Ishikawa (cell line): ENCODE data around the gene TBCD.

ENCODE experiments used
- CEBPB ChIP-seq: IDR thresholded peaks from 2 replicates; pipeline ENCODE4 v1.6.1; 2012
- CREB1 ChIP-seq: IDR thresholded peaks from 2 replicates; pipeline ENCODE4 v1.6.1; 2012; ENCODE audit warnings: low read depth
- EGR1 ChIP-seq: IDR thresholded peaks from 2 replicates; pipeline ENCODE4 v1.6.1; 2012
- EP300 ChIP-seq: IDR thresholded peaks from 2 replicates; pipeline ENCODE4 v1.6.1; 2012; ENCODE audit warnings: borderline replicate concordance
- FOXM1 ChIP-seq: IDR thresholded peaks from 2 replicates; pipeline ENCODE4 v1.6.1; 2012; ENCODE audit warnings: low read depth, borderline replicate concordance
- NFIC ChIP-seq: IDR thresholded peaks from 2 replicates; pipeline ENCODE4 v1.6.1; 2012
- RAD21 ChIP-seq: IDR thresholded peaks from 2 replicates; pipeline ENCODE4 v1.6.1; 2012; ENCODE audit warnings: low read depth
- TAF1 ChIP-seq: IDR thresholded peaks from 2 replicates; pipeline ENCODE4 v1.6.1; 2012; ENCODE audit warnings: low read depth, mild to moderate bottlenecking
- TCF12 ChIP-seq: IDR thresholded peaks from 2 replicates; pipeline ENCODE4 v1.6.1; 2012; ENCODE audit warnings: low read depth
- TEAD4 ChIP-seq: IDR thresholded peaks from 2 replicates; pipeline ENCODE4 v1.6.1; 2012
- YY1 ChIP-seq: IDR thresholded peaks from 2 replicates; pipeline ENCODE4 v1.6.1; 2012; ENCODE audit warnings: low read depth
- ZBTB7A ChIP-seq: IDR thresholded peaks from 2 replicates; pipeline ENCODE4 v1.6.1; 2012; ENCODE audit warnings: low read depth
- TF ChIP-seq, protein P1 (sequence below): IDR thresholded peaks from 2 replicates; pipeline ENCODE4 v1.6.1; 2012
- TF ChIP-seq, protein P2 (sequence below): IDR thresholded peaks from 2 replicates; pipeline ENCODE4 v1.6.1; 2012
- TF ChIP-seq, protein P3 (sequence below): IDR thresholded peaks from 2 replicates; pipeline ENCODE4 v1.6.1; 2012; ENCODE audit warnings: low read depth, mild to moderate bottlenecking

Gene TBCD

DNA sequence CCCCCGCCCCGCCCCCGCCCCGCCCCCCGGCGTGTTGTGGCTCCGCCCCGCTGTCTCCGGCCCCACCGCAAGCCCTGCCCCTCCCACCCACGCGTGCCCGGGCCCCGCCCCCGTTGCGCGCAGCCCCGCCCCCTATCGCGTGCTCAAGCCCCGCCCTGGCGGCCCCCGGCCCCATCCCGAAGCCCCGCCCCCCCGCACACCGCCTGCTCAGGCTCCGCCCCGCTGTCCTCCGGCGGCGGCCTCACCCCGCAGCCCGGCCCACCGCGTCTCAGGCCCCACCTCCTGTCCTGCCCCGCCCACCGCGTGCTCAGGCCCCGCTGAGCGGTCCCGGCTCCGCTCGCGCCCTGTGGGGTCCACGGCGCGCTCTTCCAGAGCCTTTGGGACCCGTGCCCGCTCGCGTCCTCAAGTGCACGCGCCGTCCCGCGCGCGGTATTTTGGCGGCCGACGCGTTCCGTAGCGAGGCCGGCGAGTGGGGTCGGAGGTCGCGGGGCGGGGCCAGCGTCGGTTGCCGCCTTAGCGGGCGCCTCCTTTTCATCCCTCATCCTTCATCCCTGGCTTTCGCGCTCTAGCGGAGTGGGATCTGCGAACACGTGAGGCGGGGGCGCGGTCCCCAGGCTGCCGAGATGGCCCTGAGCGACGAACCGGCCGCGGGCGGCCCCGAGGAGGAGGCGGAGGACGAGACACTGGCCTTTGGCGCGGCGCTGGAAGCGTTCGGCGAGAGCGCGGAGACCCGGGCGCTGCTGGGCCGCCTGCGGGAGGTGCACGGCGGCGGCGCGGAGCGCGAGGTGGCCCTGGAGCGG is at the start of gene TBCD:
Gene TBCD, plus strand, starts transcription at position 495 of the 800 bp plus-strand sequence. Its CDS starts 129 bp downstream, at position 624.
- TF ChIP-seq CREB1 (peak; percentile 29; the same call in 1 of the 2 replicates), ZBTB7A (no peak; the same call in 1 of the 2 replicates), YY1 (peak; percentile 58), TCF12 (peak; percentile 70), FOXM1 (peak; percentile 28; the same call in 1 of the 2 replicates), CEBPB (no peak), EGR1 (peak; percentile 67), TEAD4 (peak; percentile 29; the same call in 1 of the 2 replicates), RAD21 (no peak), TAF1 (peak; percentile 51; the same call in 1 of the 2 replicates), EP300 (peak; percentile 32; the same call in 1 of the 2 replicates), NFIC (peak; percentile 65; the same call in 1 of the 2 replicates)
- TF ChIP-seq, protein P1, sequence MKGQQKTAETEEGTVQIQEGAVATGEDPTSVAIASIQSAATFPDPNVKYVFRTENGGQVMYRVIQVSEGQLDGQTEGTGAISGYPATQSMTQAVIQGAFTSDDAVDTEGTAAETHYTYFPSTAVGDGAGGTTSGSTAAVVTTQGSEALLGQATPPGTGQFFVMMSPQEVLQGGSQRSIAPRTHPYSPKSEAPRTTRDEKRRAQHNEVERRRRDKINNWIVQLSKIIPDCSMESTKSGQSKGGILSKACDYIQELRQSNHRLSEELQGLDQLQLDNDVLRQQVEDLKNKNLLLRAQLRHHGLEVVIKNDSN, result peak; percentile 73
- TF ChIP-seq, protein P2, sequence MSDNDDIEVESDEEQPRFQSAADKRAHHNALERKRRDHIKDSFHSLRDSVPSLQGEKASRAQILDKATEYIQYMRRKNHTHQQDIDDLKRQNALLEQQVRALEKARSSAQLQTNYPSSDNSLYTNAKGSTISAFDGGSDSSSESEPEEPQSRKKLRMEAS, result peak; percentile 82
- TF ChIP-seq, protein P3, sequence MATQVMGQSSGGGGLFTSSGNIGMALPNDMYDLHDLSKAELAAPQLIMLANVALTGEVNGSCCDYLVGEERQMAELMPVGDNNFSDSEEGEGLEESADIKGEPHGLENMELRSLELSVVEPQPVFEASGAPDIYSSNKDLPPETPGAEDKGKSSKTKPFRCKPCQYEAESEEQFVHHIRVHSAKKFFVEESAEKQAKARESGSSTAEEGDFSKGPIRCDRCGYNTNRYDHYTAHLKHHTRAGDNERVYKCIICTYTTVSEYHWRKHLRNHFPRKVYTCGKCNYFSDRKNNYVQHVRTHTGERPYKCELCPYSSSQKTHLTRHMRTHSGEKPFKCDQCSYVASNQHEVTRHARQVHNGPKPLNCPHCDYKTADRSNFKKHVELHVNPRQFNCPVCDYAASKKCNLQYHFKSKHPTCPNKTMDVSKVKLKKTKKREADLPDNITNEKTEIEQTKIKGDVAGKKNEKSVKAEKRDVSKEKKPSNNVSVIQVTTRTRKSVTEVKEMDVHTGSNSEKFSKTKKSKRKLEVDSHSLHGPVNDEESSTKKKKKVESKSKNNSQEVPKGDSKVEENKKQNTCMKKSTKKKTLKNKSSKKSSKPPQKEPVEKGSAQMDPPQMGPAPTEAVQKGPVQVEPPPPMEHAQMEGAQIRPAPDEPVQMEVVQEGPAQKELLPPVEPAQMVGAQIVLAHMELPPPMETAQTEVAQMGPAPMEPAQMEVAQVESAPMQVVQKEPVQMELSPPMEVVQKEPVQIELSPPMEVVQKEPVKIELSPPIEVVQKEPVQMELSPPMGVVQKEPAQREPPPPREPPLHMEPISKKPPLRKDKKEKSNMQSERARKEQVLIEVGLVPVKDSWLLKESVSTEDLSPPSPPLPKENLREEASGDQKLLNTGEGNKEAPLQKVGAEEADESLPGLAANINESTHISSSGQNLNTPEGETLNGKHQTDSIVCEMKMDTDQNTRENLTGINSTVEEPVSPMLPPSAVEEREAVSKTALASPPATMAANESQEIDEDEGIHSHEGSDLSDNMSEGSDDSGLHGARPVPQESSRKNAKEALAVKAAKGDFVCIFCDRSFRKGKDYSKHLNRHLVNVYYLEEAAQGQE, result no peak

DNA sequence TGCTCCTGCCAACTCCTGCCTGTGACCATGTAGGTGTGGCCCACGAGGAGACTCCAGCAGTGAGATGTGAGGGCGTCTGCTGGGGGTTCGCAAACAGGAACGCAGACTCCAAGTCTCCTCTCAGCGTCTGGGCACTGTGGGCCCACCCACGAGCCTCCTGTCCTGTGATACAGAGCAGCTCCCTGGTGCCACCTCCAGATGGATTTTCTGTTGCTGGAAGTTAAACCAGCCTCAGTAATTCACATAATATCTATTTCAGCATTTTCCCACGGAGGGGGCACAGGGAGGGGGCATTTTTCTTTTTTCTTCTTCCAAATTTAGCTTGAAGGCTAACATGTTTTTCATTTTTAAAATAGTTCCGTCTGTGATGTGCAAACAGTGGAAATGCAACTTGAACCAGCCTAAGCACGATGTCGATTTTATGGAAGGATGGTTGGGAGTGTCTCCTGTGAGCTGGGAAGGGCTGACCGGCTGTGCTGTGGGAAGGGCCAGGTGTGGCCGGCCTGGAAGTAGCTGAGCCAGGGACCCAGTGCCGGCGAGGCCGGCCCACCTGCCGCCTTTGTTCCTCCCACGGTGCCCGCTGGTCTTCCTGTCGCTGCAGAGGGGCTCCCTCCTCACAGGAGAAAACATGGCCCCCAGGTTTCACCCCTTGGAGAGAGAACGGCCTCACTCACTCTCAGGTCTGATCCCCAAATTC is 49.5 kb upstream of the TBCD start:
- TF ChIP-seq CREB1 (no peak), RAD21 (no peak), EP300 (no peak)
- TF ChIP-seq, protein P3, result no peak

DNA sequence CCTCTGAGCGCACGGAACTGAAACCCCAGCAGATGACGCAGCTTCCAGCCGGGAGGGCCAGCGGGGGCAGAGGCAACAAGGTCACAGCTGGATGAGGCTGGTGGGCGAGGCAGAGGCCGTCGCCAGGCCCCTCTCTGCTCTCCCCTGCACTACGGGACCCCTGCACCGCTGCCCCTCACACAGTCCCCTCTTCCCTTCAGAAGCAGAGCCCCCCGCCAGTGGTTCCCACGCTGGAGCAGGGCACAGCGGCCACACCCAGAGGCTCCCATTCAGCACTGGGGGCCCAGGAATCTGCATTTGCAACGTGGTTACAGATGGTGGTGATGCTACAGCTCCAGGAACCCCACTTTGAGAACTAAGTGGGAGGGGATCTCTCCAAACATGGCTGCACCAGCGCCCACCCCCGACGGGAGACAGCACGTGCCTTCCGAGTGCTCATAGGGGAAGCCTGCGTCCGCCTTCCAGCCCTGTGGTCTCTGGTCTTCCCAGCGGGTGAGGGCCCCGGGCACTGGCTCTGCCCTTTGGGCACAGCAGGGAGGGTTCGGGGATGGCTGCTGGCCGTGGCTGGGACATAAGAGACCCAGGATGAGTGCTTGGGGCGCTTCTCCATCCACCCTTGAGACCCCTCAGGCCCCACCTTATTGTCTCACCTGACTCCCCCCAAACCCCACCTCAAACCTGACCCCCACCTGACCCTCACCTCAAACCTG is 48.7 kb upstream of the TBCD start:
- TF ChIP-seq EP300, result no peak
- TF ChIP-seq, protein P2, result no peak
- no peak for TF ChIP-seq RAD21
- no peak for TF ChIP-seq TEAD4
- no peak for TF ChIP-seq CEBPB
- no peak for TF ChIP-seq ZBTB7A
- no peak for TF ChIP-seq TCF12
- no peak for TF ChIP-seq CREB1
- no peak for TF ChIP-seq TAF1
- TF ChIP-seq, protein P3, result no peak
- TF ChIP-seq, protein P1, result no peak
- TF ChIP-seq NFIC, result no peak
- TF ChIP-seq FOXM1, result no peak
- TF ChIP-seq YY1, result no peak
- no peak for TF ChIP-seq EGR1
